GM21526 (cell line): ENCODE results near the gene CCDC192.
"Not testable (repeated sequence)": the region's sequence is repeated elsewhere in the genome, so short reads cannot be mapped to it uniquely, and the experiment has no call there.

Experiments
- ATAC-seq: cut with Tn5 transposase; IDR thresholded peaks from one replicate; pipeline ENCODE4 v1.9.1; 2021; ENCODE audit warnings: moderate library complexity; ENCODE audit not compliant: unreplicated experiment, low FRiP score

CCDC192 gene

GRCh38 chr5:127702926-127703561, at the start of gene CCDC192:
Gene CCDC192, plus strand, starts transcription at chr5:127703391. Its CDS starts 55 bp downstream, at chr5:127703446.
- ATAC-seq, result no peak

- no peak for ATAC-seq
Measured at GRCh38 chr5:127656825-127657224, 46.4 kb upstream of the CCDC192 start.

- no peak for ATAC-seq
Measured at GRCh38 chr5:127660047-127660733, 43.0 kb upstream of the CCDC192 start.

- ATAC-seq, result no peak
Measured at GRCh38 chr5:127664093-127664492, 39.1 kb upstream of the CCDC192 start.

GRCh38 chr5:127665641-127666040, 37.5 kb upstream of the CCDC192 start:
- ATAC-seq, result no peak

- no peak for ATAC-seq
Measured at GRCh38 chr5:127666043-127666716, 37.0 kb upstream of the CCDC192 start.

- ATAC-seq, result no peak
Measured at GRCh38 chr5:127667926-127668325, 35.3 kb upstream of the CCDC192 start.

- no peak for ATAC-seq
Measured at GRCh38 chr5:127671218-127671617, 32.0 kb upstream of the CCDC192 start.

- ATAC-seq, result no peak
Measured at GRCh38 chr5:127673117-127673800, 29.9 kb upstream of the CCDC192 start.

- not testable (repeated sequence) for ATAC-seq
Measured at GRCh38 chr5:127676951-127677350, 26.2 kb upstream of the CCDC192 start.

GRCh38 chr5:127679691-127680330, 23.4 kb upstream of the CCDC192 start:
- ATAC-seq, result not testable (repeated sequence)

- ATAC-seq, result no peak
Measured at GRCh38 chr5:127680595-127680994, 22.6 kb upstream of the CCDC192 start.

- no peak for ATAC-seq
Measured at GRCh38 chr5:127683008-127683407, 20.2 kb upstream of the CCDC192 start.

- ATAC-seq, result no peak
Measured at GRCh38 chr5:127684726-127685467, 18.3 kb upstream of the CCDC192 start.

- no peak for ATAC-seq
Measured at GRCh38 chr5:127685662-127686061, 17.5 kb upstream of the CCDC192 start.

- no peak for ATAC-seq
Measured at GRCh38 chr5:127686424-127686823, 16.8 kb upstream of the CCDC192 start.

GRCh38 chr5:127694518-127695171, 8.5 kb upstream of the CCDC192 start:
- ATAC-seq, result no peak

- no peak for ATAC-seq
Measured at GRCh38 chr5:127695346-127695745, 7.8 kb upstream of the CCDC192 start.

GRCh38 chr5:127696683-127697082, 6.5 kb upstream of the CCDC192 start:
- ATAC-seq, result no peak
